COLO668 (cell line): ENCODE measurements around the gene SNED1.
"Not testable (repeated sequence)": the region's sequence is repeated elsewhere in the genome, so short reads cannot be mapped to it uniquely, and the experiment has no call there.

Experiments
- DNase-seq: peaks from one replicate; lab custom pipeline; 2025; ENCODE audit not compliant: unreplicated experiment; lab: John Stamatoyannopoulos, UW

SNED1 gene

GRCh38 chr2:240972201-240972600, 26.2 kb upstream of the SNED1 start:
- DNase-seq: no peak

DNA sequence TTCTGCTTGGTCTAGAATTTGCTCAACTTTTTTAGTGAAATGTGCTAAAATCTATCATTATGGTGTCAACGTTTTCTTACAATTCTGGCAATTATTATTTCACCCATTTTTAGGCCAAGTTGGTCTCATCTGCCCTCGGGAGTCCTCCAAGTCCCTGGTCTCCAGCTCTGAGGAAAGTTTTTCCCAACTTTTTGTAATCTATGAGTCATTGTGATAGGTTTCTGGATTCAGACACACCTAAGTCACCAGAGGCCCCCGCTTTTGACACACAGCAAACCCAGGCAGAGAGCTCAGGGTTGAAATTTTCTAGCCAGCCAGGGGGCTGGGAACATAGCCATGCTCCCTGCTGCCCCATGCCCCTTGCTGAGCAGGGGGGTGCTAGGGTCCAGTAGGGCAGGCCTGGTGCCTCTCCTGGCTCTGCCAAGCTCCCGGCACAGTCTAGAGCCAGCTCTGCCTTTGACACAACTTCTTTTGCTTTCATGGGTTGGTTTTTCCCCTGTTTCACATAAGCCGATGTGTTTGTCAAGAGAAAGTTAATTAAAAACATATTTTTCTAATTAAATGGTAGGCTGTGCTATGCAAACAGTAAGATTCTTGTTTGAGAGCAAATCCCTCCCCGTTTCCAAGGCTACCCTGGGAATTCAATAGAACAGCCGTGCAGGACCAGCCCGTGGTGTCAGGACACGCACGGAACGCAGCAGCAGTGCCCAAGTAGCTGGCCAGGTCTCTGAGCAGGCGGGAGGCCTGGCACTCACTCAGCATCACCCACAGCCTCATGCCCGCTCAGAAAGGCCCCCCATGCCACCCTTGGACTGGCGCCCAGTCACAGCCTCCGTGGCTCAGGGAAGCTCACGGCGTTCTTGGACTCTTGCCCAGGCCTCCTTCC, 25.5 kb upstream of the SNED1 start:
- no peak for DNase-seq

- DNase-seq: no peak
Measured at GRCh38 chr2:240974771-240975572, 23.4 kb upstream of the SNED1 start.

DNA sequence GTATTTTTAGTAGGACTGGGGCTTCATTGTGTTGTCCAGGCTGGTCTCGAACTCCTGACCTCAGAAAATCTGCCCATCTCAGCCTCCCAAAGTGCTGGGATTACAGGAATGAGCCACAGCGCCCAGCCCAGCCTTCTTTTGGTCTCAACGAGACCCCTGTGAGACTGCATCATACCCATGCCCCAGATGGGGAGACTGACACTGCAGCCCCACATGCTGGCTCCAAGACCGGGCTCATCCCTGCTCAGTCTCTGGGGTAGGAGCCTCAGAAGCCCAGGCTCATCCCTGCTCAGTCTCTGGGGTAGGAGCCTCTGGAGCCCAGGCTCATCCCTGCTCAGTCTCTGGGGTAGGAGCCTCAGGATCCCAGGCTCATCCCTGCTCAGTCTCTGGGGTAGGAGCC, 22.5 kb upstream of the SNED1 start:
- DNase-seq: not testable (repeated sequence)

DNA sequence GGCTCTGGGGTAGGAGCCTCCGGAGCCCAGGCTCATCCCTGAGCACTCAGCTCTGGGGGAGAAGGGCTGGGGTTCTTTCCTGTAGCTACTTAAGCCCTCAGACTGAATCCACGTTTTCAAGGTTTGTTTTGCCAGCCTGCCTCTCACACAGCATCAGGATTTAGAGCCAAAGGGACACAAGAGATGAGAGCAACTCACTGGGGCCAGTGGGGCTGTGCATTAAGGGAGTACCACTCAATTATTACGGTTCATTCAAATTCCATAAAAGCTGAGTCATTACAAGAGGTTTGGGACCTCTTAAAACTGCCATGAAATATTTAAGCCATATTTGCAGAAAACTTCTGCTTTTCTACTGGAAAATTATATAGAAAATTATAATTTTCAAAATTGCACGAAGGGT, 17.1 kb upstream of the SNED1 start:
- DNase-seq: no peak

GRCh38 chr2:240981871-240982800, 16.3 kb upstream of the SNED1 start:
- no peak for DNase-seq

DNA sequence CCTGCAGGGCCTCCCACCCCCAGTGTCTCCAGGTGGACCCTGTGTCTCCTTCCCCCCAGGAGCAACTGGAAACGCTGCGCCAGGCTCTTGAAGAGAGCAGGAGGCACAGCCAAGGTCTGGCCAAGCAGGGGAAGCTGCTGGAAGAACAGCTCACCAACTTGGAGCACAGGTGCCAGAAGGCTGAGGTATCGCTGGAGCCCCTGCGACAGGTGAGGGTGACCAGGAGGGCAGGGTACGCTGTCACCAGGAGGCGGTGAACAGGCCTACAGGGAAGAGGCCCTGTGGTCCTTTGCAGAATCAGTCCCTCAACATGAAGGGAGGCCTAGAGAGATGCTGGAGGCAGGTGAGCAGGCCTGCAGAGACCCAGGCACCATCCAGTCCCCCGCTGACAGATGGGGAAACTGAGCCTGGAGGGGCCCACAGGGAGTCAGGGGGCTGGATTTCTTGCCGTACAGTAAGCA, 15.6 kb upstream of the SNED1 start:
- DNase-seq: no peak

DNA sequence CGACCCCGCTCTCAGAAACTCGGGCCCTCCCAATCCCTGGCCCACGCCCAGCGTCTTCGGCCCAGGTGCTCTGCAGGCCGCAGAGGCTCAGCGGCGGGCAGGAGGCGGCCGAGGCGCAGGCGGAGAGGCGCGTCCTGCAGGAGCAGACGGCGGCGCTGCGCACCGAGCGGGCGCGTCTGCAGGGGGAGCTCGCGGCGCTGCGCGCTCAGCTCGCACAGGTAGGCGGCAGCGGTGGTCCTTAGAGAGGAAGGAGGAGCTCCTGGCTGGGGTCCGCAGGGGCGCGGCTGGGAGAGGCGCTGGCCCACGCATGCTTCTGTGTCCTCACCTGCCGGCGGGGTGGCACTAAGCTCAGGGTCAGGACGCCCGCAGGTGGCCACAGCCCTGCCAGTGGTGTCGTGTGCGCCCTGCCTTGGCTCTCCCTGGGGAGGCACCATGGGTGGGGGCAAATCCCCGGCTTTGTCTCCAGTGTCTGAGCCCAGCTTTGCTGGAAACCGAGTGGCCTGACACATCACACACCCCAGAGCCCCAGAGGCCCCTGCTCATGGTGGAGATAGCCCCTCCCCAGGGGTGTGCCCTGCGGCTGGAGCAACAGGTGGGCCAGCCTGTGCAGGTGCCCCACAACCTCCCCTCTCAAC, 14.9 kb upstream of the SNED1 start:
- peak; percentile 75 for DNase-seq

GRCh38 chr2:240983996-240984498, 14.4 kb upstream of the SNED1 start:
- no peak for DNase-seq

DNA sequence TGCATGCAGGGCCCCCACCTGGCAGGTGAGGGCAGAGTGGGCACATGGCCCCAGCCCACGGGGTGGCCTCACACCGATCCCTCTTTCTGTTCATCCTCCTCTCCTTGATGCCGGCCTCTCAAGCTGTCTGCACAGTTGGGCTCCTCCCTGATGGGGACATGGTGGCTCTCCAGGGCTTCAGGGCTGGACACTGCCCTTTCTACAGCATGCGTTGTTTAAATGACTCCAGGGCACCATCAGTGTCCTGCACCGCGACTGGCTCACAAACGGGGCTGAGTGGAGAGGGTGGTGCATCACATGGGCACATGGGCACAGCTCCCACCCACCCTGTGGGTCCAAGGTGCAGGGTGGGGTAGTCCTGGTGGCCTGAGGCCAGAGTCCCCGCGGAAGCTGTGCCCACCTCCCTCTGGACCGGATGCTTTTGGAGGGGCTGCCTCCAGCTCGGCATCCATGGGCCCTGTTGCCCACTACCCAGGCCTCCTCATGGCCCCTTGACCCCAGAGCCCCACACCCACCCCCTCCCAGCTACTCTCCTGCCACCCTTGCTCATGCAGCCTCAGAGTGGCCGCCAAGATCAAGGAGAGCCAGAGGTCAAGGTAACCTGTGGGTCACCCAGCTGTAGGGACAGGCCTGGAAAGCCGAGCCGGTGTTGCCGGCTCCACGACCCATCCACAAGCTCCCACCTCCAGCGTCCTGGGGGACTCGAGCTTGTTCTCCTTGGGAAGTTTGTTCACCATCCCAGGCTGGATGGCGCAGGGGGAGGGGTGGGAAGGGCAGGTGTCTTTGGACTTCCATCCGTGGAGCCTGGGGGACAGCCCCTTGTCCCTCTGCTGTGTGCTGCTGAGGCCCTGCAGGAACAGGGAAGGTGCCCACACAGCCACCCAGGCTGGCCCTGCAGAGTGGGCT, 12.3 kb upstream of the SNED1 start:
- no peak for DNase-seq

- no peak for DNase-seq
Measured at GRCh38 chr2:240986787-240987411, 11.5 kb upstream of the SNED1 start.

- DNase-seq: no peak
Measured at GRCh38 chr2:240987588-240987987, 10.8 kb upstream of the SNED1 start.

- DNase-seq: no peak
Measured at GRCh38 chr2:240988146-240988545, 10.3 kb upstream of the SNED1 start.

DNA sequence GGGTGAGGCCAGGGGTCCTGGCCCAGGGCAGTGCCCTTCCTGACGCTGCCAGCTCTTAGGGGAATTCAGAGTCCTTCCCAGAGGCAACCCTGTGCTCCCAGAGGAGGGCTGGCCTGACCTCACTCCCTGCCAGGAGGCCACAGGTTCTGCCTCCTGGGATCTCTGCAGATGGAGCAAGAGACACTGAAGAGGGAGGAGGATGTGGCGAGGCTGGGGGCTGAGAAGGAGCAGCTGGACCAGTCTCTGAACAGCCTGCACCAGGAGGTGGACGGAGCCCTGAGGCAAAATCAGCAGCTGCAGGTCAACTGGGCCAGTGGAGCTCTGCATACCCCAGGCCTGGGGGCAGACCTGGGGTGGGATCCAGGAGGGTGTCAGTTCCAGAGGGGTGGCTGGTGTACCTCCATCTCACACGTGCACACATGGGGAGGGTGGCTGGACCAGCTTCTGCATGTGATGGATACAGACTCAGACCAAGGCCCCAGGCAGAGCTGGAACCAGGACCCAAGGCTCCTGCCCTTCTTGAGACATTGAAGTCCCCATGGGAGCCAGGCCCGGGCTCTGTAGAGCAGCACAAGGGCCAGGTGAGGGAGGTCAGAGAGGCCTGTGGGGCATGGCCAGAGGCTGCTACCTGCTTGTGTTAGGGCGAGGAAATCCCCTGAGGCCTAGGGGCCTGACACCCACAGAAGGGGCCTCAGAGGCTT, 9.7 kb upstream of the SNED1 start:
- no peak for DNase-seq

DNA sequence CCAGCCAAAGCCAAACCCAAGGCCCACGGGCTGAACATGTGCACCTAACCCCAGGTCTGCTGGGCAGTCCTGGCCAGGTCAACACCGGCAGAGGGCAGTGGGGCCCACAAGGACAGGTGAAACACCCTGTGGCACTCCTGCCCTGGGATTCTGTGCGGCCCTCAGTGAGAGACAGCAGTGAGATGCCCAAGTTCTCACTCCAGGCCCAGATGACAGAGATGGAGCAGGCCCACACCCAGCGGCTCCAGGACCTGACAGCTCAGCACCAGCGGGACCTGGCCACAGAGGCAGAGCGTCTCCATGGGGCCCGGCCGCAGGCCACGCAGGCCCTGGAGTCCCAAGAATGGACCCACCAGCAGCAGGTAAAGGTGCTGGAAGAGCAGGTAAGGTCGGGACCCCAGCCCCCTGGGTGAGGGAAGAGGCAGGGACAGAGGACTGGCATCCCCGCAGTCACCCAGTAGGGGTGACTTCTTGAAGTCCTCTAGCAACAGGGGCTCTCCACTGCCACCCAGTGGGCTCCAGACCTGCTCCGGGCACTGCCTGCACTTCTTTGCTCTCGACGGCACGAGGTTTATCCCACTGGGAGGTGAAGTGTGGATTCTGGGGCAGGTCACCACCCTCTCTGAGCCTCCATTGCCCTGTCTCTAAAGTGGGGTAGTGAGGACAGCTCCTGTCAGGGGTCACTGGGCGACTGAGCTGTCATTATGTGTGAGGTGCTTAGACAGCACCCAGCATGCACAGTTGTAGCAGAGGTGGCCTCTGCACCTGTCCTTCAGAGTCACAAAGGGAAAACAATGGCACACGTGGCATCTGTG, 8.8 kb upstream of the SNED1 start:
- peak; percentile 54 for DNase-seq

DNA sequence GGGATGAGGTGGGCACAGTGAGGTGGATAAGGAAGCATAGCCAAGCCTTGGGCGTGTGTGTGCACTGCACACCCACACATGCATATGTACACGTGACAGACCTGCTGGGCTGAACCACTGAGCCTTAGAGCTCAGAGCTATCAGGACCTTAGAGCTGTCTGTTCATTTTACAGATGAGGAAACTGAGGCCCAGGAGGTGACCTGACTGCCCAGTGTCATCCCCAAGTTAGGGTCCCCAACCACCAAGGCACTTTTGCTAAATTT, 8.2 kb upstream of the SNED1 start:
- no peak for DNase-seq

- DNase-seq: no peak
Measured at GRCh38 chr2:240990726-240991377, 7.6 kb upstream of the SNED1 start.
